ENCODE measurements around the gene VAPB.
A peak's percentile ranks its signal among the peaks of the same experiment; 100 is the strongest.

- TF ChIP-seq CTCF (IDR thresholded peaks at IDR 0.05) (no peak), POLR2A (IDR thresholded peaks at IDR 0.05) (no peak), POLR2AphosphoS5 (IDR thresholded peaks at IDR 0.05) (peak in 3 of 4 donors; percentile 20 to 75 (median 69)), EP300 (IDR thresholded peaks at IDR 0.05) (peak in 1 of 4 donors; percentile 16)
Observed at GRCh38 chr20:58467572-58468527, 78.8 kb downstream of the VAPB start.
